ENCODE data around the gene NUDT8. TPM values are rescaled to one million over a fixed set of nuclear protein-coding genes. Genes with fewer than 3 reads are reported as not detected.
A peak's percentile ranks its signal among the peaks of the same experiment; 100 is the strongest.

NUDT8 gene
- total and polyA plus RNA-seq, 10 of the 15 experiments (the other 5 are each of a cell fraction or from before 2014, with no cell fraction given), result 0.32 to 18.2 (median 9.8) TPM

GRCh38 chr11:67630228-67630942 lies 648 bp upstream of the NUDT8 start:
- DNase-seq (ENCODE audit: low read depth, low spot score) (peak; percentile 75), FAIRE-seq (peak; percentile 44), ATAC-seq (peak; percentile 86)
- SMC1A ChIA-PET (ENCODE audit: uncharacterized antibody, unreplicated experiment), result interaction anchor here (0.8 to 6.4 kb wide), 8 partner anchors 18 to 71 kb away, joined by 3 to 52 read pairs (median 4); partner anchors contain the start of gene GSTP1
- Histone ChIP-seq H3K4me1 (ENCODE audit: control insufficient read depth, insufficient read depth, low read length) (peaks cover 15% of the 10 kb centered on the region), H3K27me3 (replicated peaks in 1 of 2; ENCODE audit: control insufficient read depth in 2 of 2, insufficient read depth in 2 of 2, low read length in 1 of 2) (no peaks in the 10 kb centered on the region), H3K36me3 (ENCODE audit: control insufficient read depth in 2 of 2, insufficient read depth in 2 of 2, low read length in 1 of 2) (no peaks in the 10 kb centered on the region), H2AFZ (ENCODE audit: control insufficient read depth, low read depth, low read length) (peak overlapping the region; percentile 88), H3K4me3 (peak overlapping the region; percentile 71), H3K9me3 (replicated peaks; ENCODE audit: control insufficient read depth, insufficient read depth, low read length) (no peaks in the 10 kb centered on the region), H3K9ac (ENCODE audit: control insufficient read depth, insufficient read depth, low read length) (peak overlapping the region; percentile 49), H3K79me2 (ENCODE audit: control insufficient read depth, insufficient read depth, low read length) (no peaks in the 10 kb centered on the region), H3K4me2 (ENCODE audit: control insufficient read depth, insufficient read depth) (peak overlapping the region; percentile 84), H3K27ac (ENCODE audit: control insufficient read depth, insufficient read depth) (peak overlapping the region; percentile 46), H4K20me1 (ENCODE audit: control insufficient read depth, insufficient read depth) (no peaks in the 10 kb centered on the region)
- intact Hi-C loops (cut with micrococcal nuclease; ENCODE audit: unreplicated experiment), result no loop called here
- in situ Hi-C loops (cut with MboI), result no loop called here
- RAD21 ChIA-PET (ENCODE audit: unreplicated experiment), result interaction anchor here (0.5 to 5.1 kb wide), 18 partner anchors 14 to 395 kb away, joined by 3 to 38 read pairs (median 6); partner anchors contain the start of genes ACY3, GSTP1 and PTPRCAP
- CTCF ChIA-PET, result interaction anchor here (0.6 to 6.4 kb wide), 18 partner anchors 11 to 274 kb away, joined by 3 to 71 read pairs (median 8); partner anchors contain the start of genes ACY3, CDK2AP2 and GSTP1
- under 1% methylated on average over 40 of the region's 70 CpGs for WGBS (ENCODE audit: insufficient coverage, insufficient replicate concordance, low lambda C conversion rate, missing lambda C conversion rate)
- BruUV-seq (replicated peaks), result no TSS peak
- POLR2A ChIA-PET, result interaction anchor here (0.6 to 2.6 kb wide), 7 partner anchors 14 to 48 kb away, joined by 3 to 16 read pairs (median 4); partner anchors contain the start of gene ACY3
- TF ChIP-seq ZNF687 (IDR thresholded peaks at IDR 0.05), result no peak
- TF ChIP-seq HDAC2 (IDR thresholded peaks at IDR 0.05), result no peak
- TF ChIP-seq SRF (IDR thresholded peaks at IDR 0.05; ENCODE audit: low read depth in 2 of 2, low read length in 2 of 2), result peak; percentile 41 to 74; a peak in 2 of 4 replicates
- peak; percentile 72 for TF ChIP-seq SMARCA5 (IDR thresholded peaks at IDR 0.05)
- no peak; the same call in 1 of the 2 replicates for TF ChIP-seq ELK1 (IDR thresholded peaks at IDR 0.05; ENCODE audit: low read depth, low read length)
- peak; percentile 67 for TF ChIP-seq NR2F1 (conservative IDR thresholded peaks at IDR 0.05)
- TF ChIP-seq MAX (IDR thresholded peaks at IDR 0.05; ENCODE audit: low read depth, low read length), result no peak
- TF ChIP-seq MTA2 (IDR thresholded peaks at IDR 0.05; ENCODE audit: low read depth), result no peak
- TF ChIP-seq BCLAF1 (IDR thresholded peaks at IDR 0.05), result no peak
- TF ChIP-seq MEF2A (IDR thresholded peaks at IDR 0.05; ENCODE audit: insufficient read depth, low read depth, low read length), result no peak
- TF ChIP-seq EGR1 (IDR thresholded peaks at IDR 0.05; ENCODE audit: borderline replicate concordance in 1 of 2, low read depth in 2 of 2, low read length in 2 of 2), result no peak
